Measurements from ENCODE around the gene CCDC149.

Gene CCDC149

GRCh38 chr4:24896977-24897376, 15.9 kb downstream of the CCDC149 start:
- DNase-seq (ENCODE audit: insufficient read length, low spot score), result no peak
- FAIRE-seq, result no peak
- no peak for TF ChIP-seq POLR2AphosphoS5 (IDR thresholded peaks at IDR 0.05; ENCODE audit: low read depth, low read length)
- TF ChIP-seq SPI1 (IDR thresholded peaks at IDR 0.05; ENCODE audit: low read depth, low read length), result no peak
- TF ChIP-seq POU2F2 (IDR thresholded peaks at IDR 0.05; ENCODE audit: low read depth, low read length), result no peak
- no peak for TF ChIP-seq POLR2A (IDR thresholded peaks at IDR 0.05; ENCODE audit: low read depth, low read length)
- no peak for TF ChIP-seq PAX5 (IDR thresholded peaks at IDR 0.05; ENCODE audit: insufficient read depth, low read length, severe bottlenecking)
- no peak for TF ChIP-seq TAF1 (IDR thresholded peaks at IDR 0.05; ENCODE audit: low read depth, low read length)

- DNase-seq (ENCODE audit: insufficient read length, low spot score) (no peak), FAIRE-seq (no peak)
- TF ChIP-seq POLR2AphosphoS5 (IDR thresholded peaks at IDR 0.05; ENCODE audit: low read depth, low read length), result no peak
- no peak for TF ChIP-seq SPI1 (IDR thresholded peaks at IDR 0.05; ENCODE audit: low read depth, low read length)
- no peak for TF ChIP-seq POU2F2 (IDR thresholded peaks at IDR 0.05; ENCODE audit: low read depth, low read length)
- TF ChIP-seq PAX5 (IDR thresholded peaks at IDR 0.05; ENCODE audit: insufficient read depth, low read length, severe bottlenecking), result no peak
- no peak for TF ChIP-seq TAF1 (IDR thresholded peaks at IDR 0.05; ENCODE audit: low read depth, low read length)
- TF ChIP-seq POLR2A (IDR thresholded peaks at IDR 0.05; ENCODE audit: low read depth, low read length), result no peak
Observed at GRCh38 chr4:24896056-24896455, 16.8 kb downstream of the CCDC149 start.

DNA sequence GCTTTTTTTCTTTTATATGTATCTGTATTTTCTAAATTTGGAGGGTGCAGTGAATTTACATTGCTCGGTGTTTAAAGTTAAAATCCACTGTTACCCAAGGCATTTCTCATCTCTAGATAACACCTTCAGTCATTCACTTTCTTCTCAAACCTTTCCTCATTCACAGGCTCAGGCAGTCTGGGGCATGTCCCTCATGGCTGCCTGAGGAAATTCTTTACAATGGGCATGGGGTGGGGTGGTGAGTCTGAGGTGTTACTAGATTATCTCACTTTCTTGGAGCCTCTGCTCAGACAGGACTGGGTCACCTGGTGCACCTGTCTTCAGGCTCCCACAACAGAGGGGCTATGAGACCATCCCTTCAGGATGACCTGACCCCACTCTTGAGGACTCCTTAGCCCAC, 17.4 kb downstream of the CCDC149 start:
- FAIRE-seq (no peak), DNase-seq (ENCODE audit: insufficient read length, low spot score) (no peak)
- no peak for TF ChIP-seq POLR2AphosphoS5 (IDR thresholded peaks at IDR 0.05; ENCODE audit: low read depth, low read length)
- no peak for TF ChIP-seq POU2F2 (IDR thresholded peaks at IDR 0.05; ENCODE audit: low read depth, low read length)
- TF ChIP-seq SPI1 (IDR thresholded peaks at IDR 0.05; ENCODE audit: low read depth, low read length), result no peak
- TF ChIP-seq TAF1 (IDR thresholded peaks at IDR 0.05; ENCODE audit: low read depth, low read length), result no peak
- no peak for TF ChIP-seq PAX5 (IDR thresholded peaks at IDR 0.05; ENCODE audit: insufficient read depth, low read length, severe bottlenecking)
- no peak for TF ChIP-seq POLR2A (IDR thresholded peaks at IDR 0.05; ENCODE audit: low read depth, low read length)

DNA sequence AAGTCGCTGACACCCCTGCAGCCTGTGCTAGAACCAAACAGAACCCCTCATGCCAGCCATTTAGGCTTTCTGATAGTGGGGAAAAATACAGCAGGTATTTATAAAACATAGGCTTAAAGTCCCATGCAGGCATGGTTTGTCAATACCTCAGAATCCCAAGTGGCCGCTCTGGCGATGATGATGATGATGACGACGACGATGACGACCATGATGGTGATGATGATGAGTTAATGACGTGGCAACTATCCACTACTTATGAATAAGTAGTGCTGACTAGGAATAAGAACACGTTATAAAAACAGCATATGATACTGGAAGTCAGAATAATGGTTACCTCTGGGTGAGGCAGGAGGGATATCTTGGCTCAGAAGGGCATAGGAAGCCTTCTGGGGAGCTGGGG, 18.0 kb downstream of the CCDC149 start:
- no peak for DNase-seq (ENCODE audit: insufficient read length, low spot score)
- no peak for TF ChIP-seq PAX5 (IDR thresholded peaks at IDR 0.05; ENCODE audit: insufficient read depth, low read length, severe bottlenecking)
- TF ChIP-seq SPI1 (IDR thresholded peaks at IDR 0.05; ENCODE audit: low read depth, low read length), result no peak
- TF ChIP-seq POLR2A (IDR thresholded peaks at IDR 0.05; ENCODE audit: low read depth, low read length), result no peak
- no peak for TF ChIP-seq TAF1 (IDR thresholded peaks at IDR 0.05; ENCODE audit: low read depth, low read length)
- TF ChIP-seq POLR2AphosphoS5 (IDR thresholded peaks at IDR 0.05; ENCODE audit: low read depth, low read length), result no peak
- no peak for TF ChIP-seq POU2F2 (IDR thresholded peaks at IDR 0.05; ENCODE audit: low read depth, low read length)
- FAIRE-seq, result no peak

DNA sequence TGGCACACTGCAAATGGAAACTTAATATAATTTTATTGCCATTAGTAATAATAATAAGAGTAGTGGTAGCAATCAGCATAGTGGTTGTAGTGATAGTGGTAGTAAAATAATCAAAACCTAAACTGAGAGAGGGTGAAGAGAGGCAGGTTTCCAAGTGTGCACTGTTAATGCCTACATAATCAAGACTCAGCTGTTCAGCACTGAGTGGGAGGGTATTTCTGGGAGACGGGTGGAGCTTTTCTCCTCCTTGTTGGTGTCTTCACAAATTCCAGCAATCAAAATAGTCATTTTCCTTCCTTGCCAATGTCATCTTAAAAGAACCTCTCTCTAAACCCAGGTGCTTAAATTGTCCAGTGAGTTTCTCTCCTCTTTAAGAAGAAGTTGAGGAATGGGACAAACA, 18.6 kb downstream of the CCDC149 start:
- TF ChIP-seq POU2F2 (IDR thresholded peaks at IDR 0.05; ENCODE audit: low read depth, low read length) (no peak), POLR2AphosphoS5 (IDR thresholded peaks at IDR 0.05; ENCODE audit: low read depth, low read length) (no peak), SPI1 (IDR thresholded peaks at IDR 0.05; ENCODE audit: low read depth, low read length) (no peak), POLR2A (IDR thresholded peaks at IDR 0.05; ENCODE audit: low read depth, low read length) (no peak), TAF1 (IDR thresholded peaks at IDR 0.05; ENCODE audit: low read depth, low read length) (no peak), PAX5 (IDR thresholded peaks at IDR 0.05; ENCODE audit: insufficient read depth, low read length, severe bottlenecking) (no peak)
- no peak for DNase-seq (ENCODE audit: insufficient read length, low spot score)
- no peak for FAIRE-seq

GRCh38 chr4:24892778-24893177, 20.1 kb downstream of the CCDC149 start:
- FAIRE-seq, result no peak
- no peak for DNase-seq (ENCODE audit: insufficient read length, low spot score)
- TF ChIP-seq PAX5 (IDR thresholded peaks at IDR 0.05; ENCODE audit: insufficient read depth, low read length, severe bottlenecking), result no peak
- TF ChIP-seq POU2F2 (IDR thresholded peaks at IDR 0.05; ENCODE audit: low read depth, low read length), result no peak
- no peak for TF ChIP-seq TAF1 (IDR thresholded peaks at IDR 0.05; ENCODE audit: low read depth, low read length)
- TF ChIP-seq POLR2A (IDR thresholded peaks at IDR 0.05; ENCODE audit: low read depth, low read length), result no peak
- no peak for TF ChIP-seq POLR2AphosphoS5 (IDR thresholded peaks at IDR 0.05; ENCODE audit: low read depth, low read length)
- no peak for TF ChIP-seq SPI1 (IDR thresholded peaks at IDR 0.05; ENCODE audit: low read depth, low read length)

DNA sequence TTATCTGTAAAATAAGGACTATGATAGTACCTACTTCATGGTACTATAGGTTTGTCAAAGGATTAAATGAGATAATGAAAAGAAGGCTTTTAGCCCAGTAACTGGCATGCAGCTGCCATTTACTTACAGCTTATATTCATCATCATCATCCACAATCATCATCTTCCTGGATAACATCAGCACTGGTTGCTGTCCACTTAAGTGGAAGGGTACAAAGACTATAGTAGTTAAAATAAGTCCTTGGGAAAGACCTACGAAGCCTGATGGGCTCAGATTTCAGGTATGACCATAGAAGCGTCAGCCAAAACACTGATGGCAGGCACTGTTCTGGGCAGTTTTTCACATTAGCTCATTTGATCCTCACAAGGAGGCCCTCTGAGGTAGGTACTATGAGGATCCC, 20.6 kb downstream of the CCDC149 start:
- FAIRE-seq, result no peak
- TF ChIP-seq PAX5 (IDR thresholded peaks at IDR 0.05; ENCODE audit: insufficient read depth, low read length, severe bottlenecking), result no peak
- TF ChIP-seq POU2F2 (IDR thresholded peaks at IDR 0.05; ENCODE audit: low read depth, low read length), result no peak

DNA sequence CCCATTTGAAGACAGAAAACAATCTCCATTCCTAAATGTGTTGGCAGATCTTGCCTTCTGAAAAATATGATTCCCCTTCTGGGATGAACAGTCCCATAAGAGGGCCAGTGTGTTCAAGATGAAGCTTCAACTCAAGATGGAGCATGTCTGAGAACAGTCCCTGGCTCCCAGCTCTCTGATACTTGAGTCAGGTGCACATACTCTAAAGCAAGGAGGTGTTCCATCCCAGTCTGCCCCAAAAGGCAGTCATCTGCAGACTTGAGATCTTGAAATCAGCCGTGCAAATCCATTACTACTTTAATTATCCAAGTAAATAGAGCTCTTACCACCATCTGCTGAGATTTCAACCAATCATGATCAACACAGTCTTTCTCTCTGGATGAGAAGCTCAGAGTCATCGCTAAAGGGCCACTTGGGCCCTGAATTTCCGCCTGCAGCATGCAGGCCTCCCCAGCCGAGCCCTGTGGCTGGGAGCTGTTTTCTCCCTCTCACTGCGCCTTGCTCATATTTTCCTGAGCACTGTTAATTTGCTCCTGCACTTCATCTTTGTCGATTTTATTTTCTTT, 22.2 kb downstream of the CCDC149 start:
- TF ChIP-seq POLR2AphosphoS5 (IDR thresholded peaks at IDR 0.05; ENCODE audit: low read depth, low read length), result no peak
- TF ChIP-seq POLR2A (IDR thresholded peaks at IDR 0.05; ENCODE audit: low read depth, low read length), result no peak
- no peak for TF ChIP-seq POU2F2 (IDR thresholded peaks at IDR 0.05; ENCODE audit: low read depth, low read length)
- no peak for TF ChIP-seq PAX5 (IDR thresholded peaks at IDR 0.05; ENCODE audit: insufficient read depth, low read length, severe bottlenecking)
- no peak for TF ChIP-seq TAF1 (IDR thresholded peaks at IDR 0.05; ENCODE audit: low read depth, low read length)
- DNase-seq (ENCODE audit: insufficient read length, low spot score) (no peak), FAIRE-seq (no peak)

More for the DNA sequence above, 20.6 kb downstream of the CCDC149 start:
- DNase-seq (ENCODE audit: insufficient read length, low spot score), result no peak

DNA sequence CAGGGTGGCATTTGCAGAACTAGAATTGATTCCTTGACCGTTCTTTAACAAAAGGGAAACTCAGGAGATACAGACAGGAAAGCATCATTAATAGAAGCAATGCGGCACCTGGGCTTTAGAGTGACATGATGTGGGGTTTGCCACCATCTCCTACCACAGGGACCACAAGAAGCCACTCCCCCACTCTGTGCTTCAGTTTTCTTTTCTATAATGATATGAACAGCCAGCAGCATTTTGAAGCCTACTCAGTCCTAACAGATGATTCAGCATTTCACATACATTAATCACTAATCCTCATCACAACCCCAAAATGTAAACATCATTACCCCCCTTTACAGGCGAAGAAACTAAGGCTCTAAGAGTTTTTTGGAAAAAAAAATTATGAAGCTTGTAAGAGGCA, 22.9 kb downstream of the CCDC149 start:
- TF ChIP-seq SPI1 (IDR thresholded peaks at IDR 0.05; ENCODE audit: low read depth, low read length) (no peak), POLR2A (IDR thresholded peaks at IDR 0.05; ENCODE audit: low read depth, low read length) (no peak)
- FAIRE-seq (no peak), DNase-seq (ENCODE audit: insufficient read length, low spot score) (no peak)

GRCh38 chr4:24888475-24889344, 24.1 kb downstream of the CCDC149 start:
- no peak for DNase-seq (ENCODE audit: insufficient read length, low spot score)
- TF ChIP-seq SPI1 (IDR thresholded peaks at IDR 0.05; ENCODE audit: low read depth, low read length), result peak; percentile 33; the same call in 1 of the 2 replicates
- no peak for TF ChIP-seq PAX5 (IDR thresholded peaks at IDR 0.05; ENCODE audit: insufficient read depth, low read length, severe bottlenecking)

More at GRCh38 chr4:24888475-24889344, 24.1 kb downstream of the CCDC149 start:
- no peak for FAIRE-seq

Measured in GM12891 (cell line).